Neutrophil (primary cell): ENCODE results near the gene OBSL1.

ENCODE experiments used
- H3K27ac ChIP-seq: fragments of 200-600 bp; sonication (generic); 2 replicates; pipeline ENCODE4 v1.5.1; 2016; ENCODE audit warnings: mild to moderate bottlenecking, moderate library complexity
- H3K27me3 ChIP-seq: fragments of 200-600 bp; sonication (generic); 2 replicates; pipeline ENCODE4 v1.6.0; 2016; ENCODE audit warnings: mild to moderate bottlenecking
- H3K36me3 ChIP-seq: fragments of 200-600 bp; sonication (generic); 2 replicates; pipeline ENCODE4 v1.5.1; 2017
- H3K4me1 ChIP-seq, 2 experiments: fragments of 200-600 bp in 1 of 2; sonication (generic) in 1 of 2; 1 replicate in 1 of 2; 2 replicates in 1 of 2; pipeline versions ENCODE4 v1.5.1 to v1.6.1; 2013 to 2016; ENCODE audit warnings: low read depth in 1 of 2, low read length in 1 of 2, mild to moderate bottlenecking in 1 of 2, moderate library complexity in 1 of 2; ENCODE audit not compliant: control insufficient read depth in 1 of 2, insufficient read depth in 1 of 2
- H3K4me3 ChIP-seq, 2 experiments: fragments of 200-600 bp in 1 of 2; sonication (generic) in 1 of 2; 1 replicate in 1 of 2; 2 replicates in 1 of 2; pipeline ENCODE4 v1.5.1; 2013 to 2016; ENCODE audit warnings: low read depth in 1 of 2, low read length in 1 of 2, mild to moderate bottlenecking in 1 of 2, moderate library complexity in 1 of 2
- H3K9me3 ChIP-seq: fragments of 200-600 bp; sonication (generic); 2 replicates; pipeline ENCODE4 v1.5.1; 2016
- TF ChIP-seq, protein P1 (sequence below): fragments of 200-600 bp; sonication (generic); IDR thresholded peaks from 2 replicates; pipeline ENCODE4 v1.5.1; 2016; ENCODE audit warnings: antibody characterized with exemption

Gene OBSL1

GRCh38 chr2:219571311-219572236, at the start of gene OBSL1:
TSS of gene OBSL1 (minus strand) at chr2:219571539. CDS start at chr2:219571232, 307 bp downstream.
- peaks cover 0 to 10% of the 10 kb centered on the region in 2 experiments for H3K4me1 ChIP-seq
- peaks cover 94% of the 10 kb centered on the region for H3K27me3 ChIP-seq
- H3K36me3 ChIP-seq: no peaks in the 10 kb centered on the region
- H3K4me3 ChIP-seq: no peak within 1 kb of the TSS
- no peak within 1 kb of the TSS for H3K27ac ChIP-seq
- no peaks in the 10 kb centered on the region for H3K9me3 ChIP-seq
- TF ChIP-seq, protein P1, sequence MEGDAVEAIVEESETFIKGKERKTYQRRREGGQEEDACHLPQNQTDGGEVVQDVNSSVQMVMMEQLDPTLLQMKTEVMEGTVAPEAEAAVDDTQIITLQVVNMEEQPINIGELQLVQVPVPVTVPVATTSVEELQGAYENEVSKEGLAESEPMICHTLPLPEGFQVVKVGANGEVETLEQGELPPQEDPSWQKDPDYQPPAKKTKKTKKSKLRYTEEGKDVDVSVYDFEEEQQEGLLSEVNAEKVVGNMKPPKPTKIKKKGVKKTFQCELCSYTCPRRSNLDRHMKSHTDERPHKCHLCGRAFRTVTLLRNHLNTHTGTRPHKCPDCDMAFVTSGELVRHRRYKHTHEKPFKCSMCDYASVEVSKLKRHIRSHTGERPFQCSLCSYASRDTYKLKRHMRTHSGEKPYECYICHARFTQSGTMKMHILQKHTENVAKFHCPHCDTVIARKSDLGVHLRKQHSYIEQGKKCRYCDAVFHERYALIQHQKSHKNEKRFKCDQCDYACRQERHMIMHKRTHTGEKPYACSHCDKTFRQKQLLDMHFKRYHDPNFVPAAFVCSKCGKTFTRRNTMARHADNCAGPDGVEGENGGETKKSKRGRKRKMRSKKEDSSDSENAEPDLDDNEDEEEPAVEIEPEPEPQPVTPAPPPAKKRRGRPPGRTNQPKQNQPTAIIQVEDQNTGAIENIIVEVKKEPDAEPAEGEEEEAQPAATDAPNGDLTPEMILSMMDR: no peak

DNA sequence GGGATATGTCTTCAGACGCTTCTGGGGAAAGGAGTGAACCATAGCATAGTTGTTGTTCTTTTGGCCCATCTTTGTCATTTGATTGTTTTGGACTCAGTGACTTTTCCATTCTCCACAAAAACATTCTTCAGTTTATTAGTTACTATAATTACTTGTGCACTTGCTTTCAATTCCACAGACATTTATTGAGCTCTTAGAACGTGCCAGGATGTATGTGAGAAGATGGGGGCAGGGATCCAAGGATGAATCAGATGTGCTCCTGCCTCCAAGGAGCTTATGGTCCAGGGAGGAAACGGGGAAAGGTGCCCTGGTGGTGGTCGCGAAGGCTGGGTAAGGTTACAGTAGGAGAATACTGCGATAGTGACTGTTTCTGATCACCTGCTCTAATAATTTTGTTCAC, 49.2 kb upstream of the OBSL1 start:
- no peak overlapping the region for H3K27ac ChIP-seq
- H3K4me1 ChIP-seq: no peaks in the 10 kb centered on the region
- no peaks in the 10 kb centered on the region for H3K9me3 ChIP-seq
- no peak overlapping the region for H3K4me3 ChIP-seq
- peaks cover 13% of the 10 kb centered on the region for H3K36me3 ChIP-seq
- peaks cover 44% of the 10 kb centered on the region for H3K27me3 ChIP-seq
- TF ChIP-seq, protein P1: no peak

GRCh38 chr2:219619235-219619634, 47.9 kb upstream of the OBSL1 start:
- no peak overlapping the region for H3K4me3 ChIP-seq
- H3K27me3 ChIP-seq: peaks cover 30% of the 10 kb centered on the region
- peaks cover 27% of the 10 kb centered on the region for H3K36me3 ChIP-seq
- H3K27ac ChIP-seq: no peak overlapping the region
- no peaks in the 10 kb centered on the region for H3K4me1 ChIP-seq
- TF ChIP-seq, protein P1: no peak
- no peaks in the 10 kb centered on the region for H3K9me3 ChIP-seq

DNA sequence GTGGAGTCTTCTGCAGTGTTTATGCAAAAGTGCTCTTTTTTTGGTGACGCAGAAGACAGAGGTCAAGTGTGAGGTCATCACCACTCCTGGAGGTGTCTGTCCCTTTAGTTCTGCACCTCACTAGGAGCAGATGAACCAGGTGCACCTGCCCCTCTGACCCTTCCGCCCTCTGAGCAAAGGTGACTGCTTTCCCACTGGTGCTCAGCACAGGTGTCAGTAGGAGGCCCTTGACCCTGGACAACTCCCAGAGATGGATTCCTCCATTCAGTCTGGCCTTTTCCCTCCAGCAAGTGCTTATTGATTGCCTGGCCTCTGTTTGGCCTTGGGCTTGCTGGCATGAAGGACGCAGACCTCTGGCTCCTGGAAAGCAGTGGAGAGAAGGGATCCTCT, 47.4 kb upstream of the OBSL1 start:
- peaks cover 25% of the 10 kb centered on the region for H3K27me3 ChIP-seq
- no peak overlapping the region for H3K4me3 ChIP-seq
- H3K27ac ChIP-seq: no peak overlapping the region
- TF ChIP-seq, protein P1: no peak
- H3K9me3 ChIP-seq: no peaks in the 10 kb centered on the region
- peaks cover 32% of the 10 kb centered on the region for H3K36me3 ChIP-seq
- no peaks in the 10 kb centered on the region for H3K4me1 ChIP-seq

- peaks cover 50% of the 10 kb centered on the region for H3K36me3 ChIP-seq
- TF ChIP-seq, protein P1: no peak
- H3K4me3 ChIP-seq: no peak overlapping the region
- peaks cover 0 to 3% of the 10 kb centered on the region in 2 experiments for H3K4me1 ChIP-seq
- H3K9me3 ChIP-seq: no peaks in the 10 kb centered on the region
- no peak overlapping the region for H3K27ac ChIP-seq
- H3K27me3 ChIP-seq: peaks cover 6% of the 10 kb centered on the region
Observed at GRCh38 chr2:219616550-219616949, 45.2 kb upstream of the OBSL1 start.
